Inferior parietal cortex (tissue), 1 donor: Measurements from ENCODE around the gene SMIM36.
"Not testable (repeated sequence)": the region's sequence is repeated elsewhere in the genome, so short reads cannot be mapped to it uniquely, and the experiment has no call there.

ENCODE experiments used
- DNase-seq: peaks from one replicate; pipeline ENCODE4 v3.0.0-alpha.2; 2016; ENCODE audit errors: extremely low spot score

Gene SMIM36

GRCh38 chr17:55414983-55415382 is 96.3 kb downstream of the SMIM36 start:
- DNase-seq = no peak

DNA sequence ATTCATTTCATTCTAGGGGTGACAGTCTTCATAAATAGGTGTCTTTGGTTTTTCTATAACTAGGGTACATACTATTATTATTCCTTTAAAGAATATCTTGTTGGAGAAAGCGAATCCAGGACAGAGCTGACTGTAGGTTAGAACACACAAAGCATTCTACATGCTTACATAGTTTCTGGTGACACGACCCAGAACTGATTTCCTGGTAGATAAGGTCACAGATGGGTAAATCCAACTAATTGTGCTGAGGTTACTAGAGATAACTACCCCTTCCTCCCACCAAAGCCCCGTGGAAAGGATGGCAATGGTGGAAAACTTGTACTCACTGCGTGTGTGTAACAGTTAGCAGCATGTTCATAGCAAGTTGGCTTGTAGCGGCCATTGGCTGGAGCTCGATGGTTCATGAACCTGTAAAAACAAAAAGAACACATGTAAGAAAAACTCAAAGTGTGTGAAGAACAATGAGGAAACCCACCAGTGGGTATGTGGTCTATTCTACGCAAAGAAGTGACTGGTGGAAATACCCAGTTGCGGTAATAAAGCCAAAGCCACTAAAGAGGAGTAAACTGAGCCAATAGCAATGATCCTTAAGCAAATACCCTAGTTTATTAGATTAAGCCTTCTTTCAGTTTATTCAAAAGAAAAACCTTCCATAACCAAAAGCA is 97.3 kb downstream of the SMIM36 start:
- DNase-seq = no peak

- DNase-seq = no peak
Observed at GRCh38 chr17:55411463-55411855, 99.8 kb downstream of the SMIM36 start.

DNA sequence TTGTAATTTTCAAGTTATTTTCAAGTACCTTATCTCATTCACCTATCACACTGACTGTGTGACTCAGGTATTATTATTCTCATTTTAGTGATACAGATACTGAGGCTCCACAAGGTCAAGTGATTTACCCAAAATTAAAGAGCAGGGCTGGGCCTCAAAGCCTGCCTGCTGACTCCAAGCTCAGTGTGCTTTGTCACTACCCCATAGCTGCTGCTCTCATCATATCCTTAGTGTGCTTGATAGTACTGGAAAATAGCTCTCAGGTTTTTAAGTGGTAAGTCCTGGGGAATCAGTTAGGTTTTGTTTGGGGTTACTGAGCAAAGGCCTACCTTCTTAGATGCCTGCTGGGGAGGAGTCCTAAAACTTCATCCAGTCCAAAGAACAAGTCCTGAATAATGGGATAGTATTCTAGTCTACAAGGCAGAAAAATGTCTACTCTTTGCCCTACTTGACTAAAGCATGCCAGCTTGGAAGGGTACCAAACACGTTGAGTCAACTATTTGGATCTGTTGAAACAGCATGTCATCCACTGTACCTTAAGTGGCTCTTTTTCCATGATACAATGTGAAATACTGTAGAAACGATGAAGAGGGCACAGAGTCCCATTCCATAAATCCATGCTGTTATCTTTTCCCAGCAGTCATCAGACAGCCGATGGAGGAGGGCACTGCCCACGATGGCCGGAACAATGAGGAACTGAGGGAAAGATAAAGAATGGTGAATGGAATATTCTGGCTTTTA is 100.4 kb downstream of the SMIM36 start:
- no peak for DNase-seq

DNA sequence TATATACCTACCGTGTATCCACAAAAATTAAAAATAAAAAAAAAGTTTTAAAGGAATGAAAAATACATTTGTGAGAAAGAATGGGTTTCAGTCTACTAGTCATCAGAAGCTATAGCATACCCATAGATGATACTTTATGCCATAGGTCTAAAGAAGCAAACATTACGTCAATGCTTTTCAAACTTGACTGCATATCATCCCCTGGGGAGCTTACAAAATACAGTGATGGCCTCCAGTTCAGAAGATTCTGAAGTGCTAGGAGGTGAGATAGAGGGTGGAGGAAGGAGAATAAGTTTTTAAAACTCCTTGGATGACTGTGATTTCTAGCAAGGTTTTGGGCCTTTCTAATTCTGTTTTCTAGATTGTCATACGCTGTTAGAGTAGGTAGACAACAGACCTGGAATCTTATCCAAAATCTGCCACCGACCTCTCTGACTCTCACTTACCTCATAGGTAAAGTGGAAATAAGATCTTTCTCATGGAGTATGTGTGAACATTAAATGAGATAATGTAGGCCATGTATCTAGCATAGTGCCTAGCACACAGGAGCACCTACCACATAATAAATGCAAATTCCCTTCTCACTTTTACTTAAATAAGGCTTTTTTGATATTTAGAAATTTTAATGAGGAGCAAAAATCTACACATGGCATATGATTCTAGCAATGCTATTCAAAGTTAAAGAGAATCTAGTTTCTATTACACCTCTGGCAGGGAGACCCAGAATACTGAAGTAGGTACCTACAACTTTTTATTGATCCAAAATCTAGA is 102.0 kb downstream of the SMIM36 start:
- no peak for DNase-seq

DNA sequence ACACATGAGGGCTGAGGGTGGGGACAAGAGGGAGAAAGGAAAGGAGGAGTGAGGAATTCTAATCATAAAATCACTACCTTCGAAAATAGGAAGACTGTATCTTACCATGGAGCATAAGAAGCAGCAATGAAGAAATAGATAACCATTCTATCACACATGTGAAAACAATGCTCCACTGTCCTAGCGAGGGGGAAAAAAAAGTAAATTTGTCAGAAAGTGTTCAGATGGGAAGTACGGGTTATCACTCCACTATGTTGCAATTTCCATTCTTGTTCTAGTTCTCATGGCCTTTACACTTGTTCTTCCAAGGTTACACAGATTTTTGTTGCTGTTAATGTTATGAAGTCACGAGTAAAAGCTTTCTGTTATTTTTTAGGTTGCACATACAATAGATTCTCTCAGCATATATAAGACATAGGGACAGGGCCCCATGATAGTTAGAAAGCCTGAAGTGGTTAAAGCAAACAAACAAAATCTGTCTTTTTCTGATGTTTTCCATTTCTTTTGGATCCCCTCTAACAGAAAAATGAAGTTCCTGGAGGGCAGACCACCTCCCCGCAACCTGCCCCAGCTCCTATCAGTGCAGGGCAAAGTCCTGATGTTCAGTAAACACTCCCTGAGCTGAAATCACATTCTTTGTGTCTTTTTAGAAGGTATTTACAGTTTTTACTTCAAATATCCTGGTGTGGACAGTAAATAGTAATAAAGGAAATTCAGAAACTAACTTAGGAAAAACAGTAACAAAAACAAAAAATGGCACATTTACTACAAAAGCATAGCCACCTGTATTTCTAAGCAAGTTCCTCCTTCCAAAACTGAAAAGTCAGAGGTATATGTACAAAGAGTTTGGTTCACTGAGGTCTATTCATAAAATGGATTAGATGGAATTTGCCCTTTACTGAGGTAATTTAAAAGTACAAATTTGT is 103.3 kb downstream of the SMIM36 start:
- DNase-seq = no peak

GRCh38 chr17:55405600-55405999 is 105.7 kb downstream of the SMIM36 start:
- DNase-seq = no peak

GRCh38 chr17:55404197-55404596 is 107.1 kb downstream of the SMIM36 start:
- DNase-seq = not testable (repeated sequence)

- DNase-seq = no peak
Observed at GRCh38 chr17:55402374-55402773, 108.9 kb downstream of the SMIM36 start.
